Hepatocyte (in vitro differentiated cells): ENCODE data around the gene SYT1. TPM values are rescaled to one million over a fixed set of nuclear protein-coding genes. Genes with fewer than 3 reads are reported as not detected.

ENCODE experiments used
- DNase-seq: peaks from one replicate; pipeline ENCODE4 v3.0.0-alpha.2; 2016; ENCODE audit warnings: low spot score
- H2AFZ ChIP-seq: fragments of 200-600 bp; sonication (generic); 2 replicates; pipeline ENCODE4 v1.6.0; 2016; ENCODE audit warnings: antibody characterized with exemption, mild to moderate bottlenecking
- H3K27ac ChIP-seq: fragments of 200-600 bp; sonication (generic); 2 replicates; pipeline ENCODE4 v1.5.1; 2016; ENCODE audit warnings: mild to moderate bottlenecking
- H3K27me3 ChIP-seq: fragments of 200-600 bp; sonication (generic); 2 replicates; pipeline ENCODE4 v1.6.1; 2016
- H3K36me3 ChIP-seq: fragments of 200-600 bp; sonication (generic); replicated peaks from 2 replicates; pipeline ENCODE4 v1.5.1; 2016; ENCODE audit warnings: low read depth; ENCODE audit not compliant: insufficient read depth
- H3K4me1 ChIP-seq: fragments of 200-600 bp; sonication (generic); 2 replicates; pipeline ENCODE4 v1.5.1; 2016; ENCODE audit warnings: mild to moderate bottlenecking, moderate library complexity; ENCODE audit not compliant: insufficient read depth
- H3K4me2 ChIP-seq: fragments of 200-600 bp; sonication (generic); 2 replicates; pipeline ENCODE4 v1.6.0; 2016
- H3K4me3 ChIP-seq: fragments of 200-600 bp; sonication (generic); 2 replicates; pipeline ENCODE4 v1.5.1; 2016; ENCODE audit warnings: mild to moderate bottlenecking
- H3K79me2 ChIP-seq: fragments of 200-600 bp; sonication (generic); 2 replicates; pipeline ENCODE4 v1.6.0; 2017; ENCODE audit warnings: mild to moderate bottlenecking
- H3K9me2 ChIP-seq: fragments of 200-600 bp; sonication (generic); replicated peaks from 2 replicates; pipeline ENCODE4 v1.6.0; 2017; ENCODE audit warnings: mild to moderate bottlenecking; ENCODE audit not compliant: insufficient read depth
- H3K9me3 ChIP-seq: fragments of 200-600 bp; sonication (generic); 2 replicates; pipeline ENCODE4 v1.5.1; 2016; ENCODE audit warnings: low read depth, mild to moderate bottlenecking
- H4K20me1 ChIP-seq: fragments of 200-600 bp; sonication (generic); 2 replicates; pipeline ENCODE4 v1.6.0; 2016; ENCODE audit warnings: mild to moderate bottlenecking; ENCODE audit not compliant: insufficient read depth, poor library complexity, severe bottlenecking
- EZH2 ChIP-seq: fragments of 200-600 bp; sonication (generic); IDR thresholded peaks from 2 replicates; pipeline ENCODE4 v1.6.1; 2016; ENCODE audit warnings: antibody characterized with exemption, mild to moderate bottlenecking, borderline replicate concordance
- EZH2phosphoT487 ChIP-seq: fragments of 200-600 bp; sonication (generic); IDR thresholded peaks from one replicate; pipeline ENCODE4 v1.6.1; 2018; ENCODE audit warnings: antibody characterized with exemption, mild to moderate bottlenecking, low read depth, moderate library complexity; ENCODE audit not compliant: unreplicated experiment, severe bottlenecking
- WGBS: methylation state at CpG from one replicate; pipeline ENCODE4 v1.1.6; 2016; ENCODE audit warnings: low lambda C conversion rate; ENCODE audit errors: missing lambda C conversion rate; 5-methylcytosine and 5-hydroxymethylcytosine counted together
- polyA plus RNA-seq: library from polyadenylated mRNA; unstranded; fragments of >200 nt; fragmentation: Nextera tagmentation; extraction: Ambion mirVana; gene quantifications from 2 replicates; pipeline ENCODE4 v1.2.1, GENCODE V29; 2016
- total RNA-seq: library from RNA; depleted of rRNA; stranded (reverse); fragments of >200 nt; gene quantifications from 2 replicates; pipeline ENCODE4 v1.2.3, GENCODE V29; 2014
- TF ChIP-seq, protein P1 (sequence below): fragments of 200-600 bp; sonication (generic); IDR thresholded peaks from 2 replicates; pipeline ENCODE4 v1.5.1; 2016; ENCODE audit warnings: antibody characterized with exemption, mild to moderate bottlenecking; ENCODE audit not compliant: poor library complexity

The SYT1 gene
- total and polyA plus RNA-seq, 2 experiments from 2014 or later = 1.3 to 2.5 TPM

DNA sequence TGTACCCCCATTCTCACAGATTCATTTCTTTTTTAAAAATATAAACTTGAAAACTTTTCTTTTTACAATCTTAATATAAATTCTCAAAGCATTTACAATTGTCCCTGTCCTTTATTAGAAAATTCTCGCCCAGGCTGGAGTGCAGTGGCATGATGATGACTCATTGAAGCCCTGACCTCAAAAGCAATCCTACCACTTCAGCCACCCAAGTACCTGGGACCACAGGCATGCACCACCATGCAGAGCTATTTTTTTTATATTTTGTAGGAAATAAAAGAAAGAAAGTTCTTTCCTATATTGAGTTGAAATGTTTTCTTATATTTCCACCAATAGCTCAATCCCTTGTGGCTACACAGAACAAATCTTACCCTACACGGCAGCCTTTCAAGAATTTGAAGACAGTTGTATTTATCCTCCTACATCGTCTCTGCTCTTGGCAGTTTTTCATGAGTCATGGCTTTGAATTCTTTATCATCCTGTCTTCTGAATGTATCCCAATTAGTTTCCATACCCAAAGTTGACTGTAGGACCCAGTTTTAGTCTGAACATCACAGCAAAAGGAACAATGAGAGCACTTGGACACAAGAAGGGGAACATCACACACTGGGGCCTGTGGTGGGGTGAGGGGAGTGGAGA, 52.4 kb downstream of the SYT1 start:
- H3K36me3 ChIP-seq = no peaks in the 10 kb centered on the region
- TF ChIP-seq, protein P1, sequence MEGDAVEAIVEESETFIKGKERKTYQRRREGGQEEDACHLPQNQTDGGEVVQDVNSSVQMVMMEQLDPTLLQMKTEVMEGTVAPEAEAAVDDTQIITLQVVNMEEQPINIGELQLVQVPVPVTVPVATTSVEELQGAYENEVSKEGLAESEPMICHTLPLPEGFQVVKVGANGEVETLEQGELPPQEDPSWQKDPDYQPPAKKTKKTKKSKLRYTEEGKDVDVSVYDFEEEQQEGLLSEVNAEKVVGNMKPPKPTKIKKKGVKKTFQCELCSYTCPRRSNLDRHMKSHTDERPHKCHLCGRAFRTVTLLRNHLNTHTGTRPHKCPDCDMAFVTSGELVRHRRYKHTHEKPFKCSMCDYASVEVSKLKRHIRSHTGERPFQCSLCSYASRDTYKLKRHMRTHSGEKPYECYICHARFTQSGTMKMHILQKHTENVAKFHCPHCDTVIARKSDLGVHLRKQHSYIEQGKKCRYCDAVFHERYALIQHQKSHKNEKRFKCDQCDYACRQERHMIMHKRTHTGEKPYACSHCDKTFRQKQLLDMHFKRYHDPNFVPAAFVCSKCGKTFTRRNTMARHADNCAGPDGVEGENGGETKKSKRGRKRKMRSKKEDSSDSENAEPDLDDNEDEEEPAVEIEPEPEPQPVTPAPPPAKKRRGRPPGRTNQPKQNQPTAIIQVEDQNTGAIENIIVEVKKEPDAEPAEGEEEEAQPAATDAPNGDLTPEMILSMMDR = no peak
- TF ChIP-seq EZH2phosphoT487 (no peak), EZH2 (no peak)
- H2AFZ ChIP-seq = no peak overlapping the region
- H3K4me3 ChIP-seq = no peak overlapping the region
- H3K9me2 ChIP-seq = no peaks in the 10 kb centered on the region
- DNase-seq = no peak
- no peaks in the 10 kb centered on the region for H4K20me1 ChIP-seq
- H3K4me2 ChIP-seq = no peak overlapping the region
- no peaks in the 10 kb centered on the region for H3K9me3 ChIP-seq
- no peaks in the 10 kb centered on the region for H3K79me2 ChIP-seq
- no peaks in the 10 kb centered on the region for H3K27me3 ChIP-seq
- no peaks in the 10 kb centered on the region for H3K4me1 ChIP-seq
- WGBS = 79% methylated on average over 3 of the region's 3 CpGs
- H3K27ac ChIP-seq = no peak overlapping the region

DNA sequence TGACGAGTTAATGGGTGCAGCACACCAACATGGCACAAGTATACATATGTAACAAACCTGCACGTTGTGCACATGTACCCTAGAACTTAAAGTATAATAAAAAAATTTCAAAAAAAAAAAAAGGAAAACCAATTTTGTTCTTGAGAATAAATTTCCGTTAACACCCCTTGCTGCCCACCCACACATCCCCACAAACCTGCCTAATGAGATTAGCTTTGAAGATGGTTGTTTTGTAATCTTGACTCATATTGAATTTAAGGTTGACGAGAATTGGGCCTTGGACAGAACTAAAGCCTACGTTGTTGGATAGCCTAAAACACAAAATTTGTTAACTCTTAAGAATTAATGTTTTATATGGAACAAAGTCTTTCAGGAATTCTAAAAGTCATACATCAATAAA, 52.9 kb downstream of the SYT1 start:
- no peaks in the 10 kb centered on the region for H3K79me2 ChIP-seq
- H3K4me3 ChIP-seq = no peak overlapping the region
- TF ChIP-seq, protein P1 = no peak
- TF ChIP-seq EZH2 (no peak), EZH2phosphoT487 (no peak)
- H3K27me3 ChIP-seq = no peaks in the 10 kb centered on the region
- 66% methylated on average over 5 of the region's 5 CpGs for WGBS
- H2AFZ ChIP-seq = no peak overlapping the region
- H3K4me1 ChIP-seq = no peaks in the 10 kb centered on the region
- no peak overlapping the region for H3K27ac ChIP-seq
- H3K4me2 ChIP-seq = no peak overlapping the region
- no peaks in the 10 kb centered on the region for H3K9me3 ChIP-seq
- H3K36me3 ChIP-seq = no peaks in the 10 kb centered on the region
- no peaks in the 10 kb centered on the region for H3K9me2 ChIP-seq
- H4K20me1 ChIP-seq = no peaks in the 10 kb centered on the region
- no peak for DNase-seq

DNA sequence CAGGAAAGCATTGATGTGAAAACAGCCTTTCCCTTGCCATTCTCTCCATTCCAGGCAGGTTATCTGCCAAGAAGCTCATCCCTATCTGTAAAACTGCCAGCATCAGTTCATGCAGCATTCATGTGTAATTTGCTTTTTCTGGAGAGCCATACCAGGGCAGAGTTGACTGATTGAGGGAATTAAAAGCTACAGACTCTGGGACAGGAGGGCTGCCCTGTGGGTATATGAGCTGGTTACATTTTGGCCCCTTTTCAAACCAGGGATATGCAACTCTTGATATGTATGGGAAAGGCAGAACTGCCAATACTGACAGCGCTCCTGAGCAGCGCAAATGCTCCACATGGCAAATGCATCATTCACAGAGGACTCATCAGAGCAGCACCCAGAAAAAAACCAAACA, 53.7 kb downstream of the SYT1 start:
- H2AFZ ChIP-seq = no peak overlapping the region
- no peaks in the 10 kb centered on the region for H3K27me3 ChIP-seq
- TF ChIP-seq, protein P1 = no peak
- TF ChIP-seq EZH2phosphoT487 (no peak), EZH2 (no peak)
- no peak overlapping the region for H3K4me2 ChIP-seq
- H3K4me1 ChIP-seq = no peaks in the 10 kb centered on the region
- H3K4me3 ChIP-seq = no peak overlapping the region
- no peaks in the 10 kb centered on the region for H3K79me2 ChIP-seq
- WGBS = 94% methylated on average over 2 of the region's 2 CpGs
- H3K9me3 ChIP-seq = no peaks in the 10 kb centered on the region
- no peaks in the 10 kb centered on the region for H3K36me3 ChIP-seq
- no peak overlapping the region for H3K27ac ChIP-seq
- no peaks in the 10 kb centered on the region for H4K20me1 ChIP-seq
- no peak for DNase-seq
- no peaks in the 10 kb centered on the region for H3K9me2 ChIP-seq
